ENCODE measurements around the gene FLVCR2. TPM values are rescaled to one million over a fixed set of nuclear protein-coding genes. Genes with fewer than 3 reads are reported as not detected.

The FLVCR2 gene
- total RNA-seq, 2 experiments from 2014 or later, result 0.71 to 2.3 TPM

DNA sequence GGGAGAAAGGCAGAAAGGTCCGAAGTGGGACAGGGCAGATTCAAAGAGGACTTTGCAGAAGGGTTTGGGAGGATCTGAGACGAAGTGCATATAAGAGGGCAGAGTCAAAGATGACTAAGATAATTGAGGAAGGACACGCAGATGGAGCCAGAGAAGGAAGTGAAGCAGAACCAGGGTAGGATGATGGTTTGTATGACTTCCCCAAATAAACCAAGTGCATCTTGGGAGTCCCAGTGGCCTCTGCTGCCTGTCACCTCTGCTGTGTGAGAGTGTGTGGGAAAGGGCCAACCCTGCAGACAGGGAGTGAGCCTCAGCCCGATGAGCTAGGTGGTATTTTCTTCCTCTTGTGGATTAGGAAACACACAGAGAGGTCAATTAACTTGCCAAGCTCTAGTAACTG lies 36.8 kb downstream of the FLVCR2 start:
- no peaks in the 10 kb centered on the region for H3K4me1 ChIP-seq (ENCODE audit: insufficient read depth, low read length)

DNA sequence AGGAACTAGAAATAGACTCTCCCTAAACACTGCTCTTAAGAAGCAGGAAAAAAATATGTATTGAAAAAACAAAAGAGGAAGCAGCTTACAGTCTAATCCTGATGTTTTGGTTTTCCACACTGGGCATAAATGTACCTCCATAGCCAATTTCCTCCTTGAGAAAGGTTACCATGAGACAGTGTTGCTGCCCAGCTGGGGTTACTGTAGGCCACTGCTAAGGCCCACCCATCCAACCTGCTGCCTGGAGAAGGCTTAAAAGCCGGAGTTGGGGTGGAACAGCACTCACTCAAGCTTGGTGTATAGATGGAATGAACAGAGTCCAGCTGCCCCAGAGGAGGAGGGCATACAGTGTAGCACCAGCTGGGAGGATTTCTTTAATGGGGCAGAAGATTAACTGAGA lies 41.1 kb downstream of the FLVCR2 start:
- Histone ChIP-seq H3K4me3 (ENCODE audit: low read length) (no peak overlapping the region), H3K27ac (ENCODE audit: low read depth in 1 of 2, low read length in 2 of 2) (no peak overlapping the region), H3K36me3 (ENCODE audit: insufficient read depth, low read length) (no peaks in the 10 kb centered on the region), H3K27me3 (ENCODE audit: control insufficient read depth in 1 of 2, insufficient read depth in 2 of 2, low read length in 2 of 2) (no peaks in the 10 kb centered on the region), H3K9me3 (ENCODE audit: control insufficient read depth in 1 of 2, insufficient read depth in 1 of 2, low read length in 2 of 2) (no peaks in the 10 kb centered on the region), H3K4me1 (ENCODE audit: insufficient read depth, low read length) (no peaks in the 10 kb centered on the region)
- Mint-ChIP-seq H3K4me3 (no peak overlapping the region), H3K9me3 (no peaks in the 10 kb centered on the region), H3K27ac (no peak overlapping the region), H3K27me3 (no peaks in the 10 kb centered on the region), H3K4me1 (ENCODE audit: low read depth) (no peaks in the 10 kb centered on the region), H3K36me3 (ENCODE audit: low read depth) (no peaks in the 10 kb centered on the region)
- ChIA-PET POLR2A (no interaction called here), CTCF (interaction anchor here (1.2 kb wide), 1 partner anchor 9 kb away, joined by 3 read pairs; no protein-coding TSS in a partner anchor)
- intact Hi-C loops (cut with DNase I, micrococcal nuclease), result no loop called here
- DNase-seq (no peak), ATAC-seq (ENCODE audit: poor library complexity) (no peak)
- TF ChIP-seq, protein P1, sequence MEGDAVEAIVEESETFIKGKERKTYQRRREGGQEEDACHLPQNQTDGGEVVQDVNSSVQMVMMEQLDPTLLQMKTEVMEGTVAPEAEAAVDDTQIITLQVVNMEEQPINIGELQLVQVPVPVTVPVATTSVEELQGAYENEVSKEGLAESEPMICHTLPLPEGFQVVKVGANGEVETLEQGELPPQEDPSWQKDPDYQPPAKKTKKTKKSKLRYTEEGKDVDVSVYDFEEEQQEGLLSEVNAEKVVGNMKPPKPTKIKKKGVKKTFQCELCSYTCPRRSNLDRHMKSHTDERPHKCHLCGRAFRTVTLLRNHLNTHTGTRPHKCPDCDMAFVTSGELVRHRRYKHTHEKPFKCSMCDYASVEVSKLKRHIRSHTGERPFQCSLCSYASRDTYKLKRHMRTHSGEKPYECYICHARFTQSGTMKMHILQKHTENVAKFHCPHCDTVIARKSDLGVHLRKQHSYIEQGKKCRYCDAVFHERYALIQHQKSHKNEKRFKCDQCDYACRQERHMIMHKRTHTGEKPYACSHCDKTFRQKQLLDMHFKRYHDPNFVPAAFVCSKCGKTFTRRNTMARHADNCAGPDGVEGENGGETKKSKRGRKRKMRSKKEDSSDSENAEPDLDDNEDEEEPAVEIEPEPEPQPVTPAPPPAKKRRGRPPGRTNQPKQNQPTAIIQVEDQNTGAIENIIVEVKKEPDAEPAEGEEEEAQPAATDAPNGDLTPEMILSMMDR (IDR thresholded peaks at IDR 0.05), result no peak

More for the DNA sequence above, 36.8 kb downstream of the FLVCR2 start:
- H3K27me3 Mint-ChIP-seq, result no peaks in the 10 kb centered on the region
- ATAC-seq (ENCODE audit: poor library complexity) (no peak), DNase-seq (peak in 3 of 14 experiments; percentile 25 to 69 (median 53))
- Histone ChIP-seq H3K36me3 (ENCODE audit: insufficient read depth, low read length) (no peaks in the 10 kb centered on the region), H3K27me3 (ENCODE audit: control insufficient read depth in 1 of 2, insufficient read depth in 2 of 2, low read length in 2 of 2) (no peaks in the 10 kb centered on the region), H3K9me3 (ENCODE audit: control insufficient read depth in 1 of 2, insufficient read depth in 1 of 2, low read length in 2 of 2) (no peaks in the 10 kb centered on the region), H3K27ac (ENCODE audit: low read depth in 1 of 2, low read length in 2 of 2) (no peak overlapping the region), H3K4me3 (ENCODE audit: low read length) (no peak overlapping the region)
- TF ChIP-seq, protein P1 (IDR thresholded peaks at IDR 0.05), result no peak
- H3K4me3 Mint-ChIP-seq, result no peak overlapping the region
- CTCF ChIA-PET, result no interaction called here
- no peak overlapping the region for H3K27ac Mint-ChIP-seq
- no peaks in the 10 kb centered on the region for H3K36me3 Mint-ChIP-seq (ENCODE audit: low read depth)
- no peaks in the 10 kb centered on the region for H3K9me3 Mint-ChIP-seq
- H3K4me1 Mint-ChIP-seq (ENCODE audit: low read depth), result no peaks in the 10 kb centered on the region
- intact Hi-C loops (cut with DNase I, micrococcal nuclease), result no loop called here
- POLR2A ChIA-PET, result no interaction called here

DNA sequence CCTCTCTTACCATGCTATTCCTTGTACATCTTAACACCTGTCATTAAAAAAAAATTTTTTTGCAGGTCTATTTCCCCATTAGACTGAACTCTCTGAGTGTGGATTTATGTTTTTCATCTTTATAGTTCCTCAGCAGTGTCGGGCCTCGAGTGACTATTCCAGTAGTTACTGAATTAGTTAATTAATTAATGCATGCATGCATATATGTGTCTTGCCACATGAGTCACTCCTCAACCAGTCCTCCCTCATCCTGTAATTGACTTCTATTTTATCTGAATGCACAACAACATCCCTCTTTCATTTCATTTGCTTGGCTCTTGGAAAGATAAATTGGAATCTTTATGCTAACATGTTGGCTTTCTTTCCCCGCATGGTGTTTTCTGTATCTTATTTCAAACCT lies 46.6 kb downstream of the FLVCR2 start:
- ATAC-seq (ENCODE audit: poor library complexity) (no peak), DNase-seq (no peak)
- Mint-ChIP-seq H3K27me3 (no peaks in the 10 kb centered on the region), H3K9me3 (no peaks in the 10 kb centered on the region), H3K36me3 (ENCODE audit: low read depth) (no peaks in the 10 kb centered on the region), H3K4me3 (no peak overlapping the region), H3K27ac (no peak overlapping the region), H3K4me1 (ENCODE audit: low read depth) (no peaks in the 10 kb centered on the region)
- no peak overlapping the region for H3K27ac ChIP-seq (ENCODE audit: low read depth in 1 of 2, low read length in 2 of 2)
- no peaks in the 10 kb centered on the region for H3K9me3 ChIP-seq (ENCODE audit: control insufficient read depth in 1 of 2, insufficient read depth in 1 of 2, low read length in 2 of 2)
- intact Hi-C loops (cut with DNase I, micrococcal nuclease), result no loop called here
- ChIA-PET POLR2A (no interaction called here), CTCF (no interaction called here)
- no peaks in the 10 kb centered on the region for H3K4me1 ChIP-seq (ENCODE audit: insufficient read depth, low read length)
- H3K27me3 ChIP-seq (ENCODE audit: control insufficient read depth in 1 of 2, insufficient read depth in 2 of 2, low read length in 2 of 2), result no peaks in the 10 kb centered on the region
- TF ChIP-seq, protein P1 (IDR thresholded peaks at IDR 0.05), result no peak
- no peaks in the 10 kb centered on the region for H3K36me3 ChIP-seq (ENCODE audit: insufficient read depth, low read length)
- no peak overlapping the region for H3K4me3 ChIP-seq (ENCODE audit: low read length)
